SK-MEL-5 (cell line): Measurements from ENCODE around the gene C13orf46. TPM values are rescaled to one million over a fixed set of nuclear protein-coding genes. Genes with fewer than 3 reads are reported as not detected.
"Not testable (repeated sequence)": the region's sequence is repeated elsewhere in the genome, so short reads cannot be mapped to it uniquely, and the experiment has no call there.

Source experiments
- DNase-seq: peaks from one replicate; pipeline ENCODE4 v3.0.0-alpha.2; 2016; ENCODE audit warnings: low read depth, low spot score
- in situ Hi-C: cut with HindIII; loops from 2 replicates; pipeline ENCODE4 v1.10.0; 2016; ENCODE audit warnings: low sequenced_read_pairs, high pct_unique_total_duplicates, low pct_unique_long_range_greater_than_20kb
- polyA plus RNA-seq, 2 experiments: library from polyadenylated mRNA; depleted of rRNA; stranded (reverse); fragments of >200 nt; gene quantifications; 2 replicates each; pipeline ENCODE4 v1.2.3, GENCODE V29; 2015
- total RNA-seq: library from RNA; depleted of rRNA; stranded (reverse); fragments of >200 nt; shearing (Covaris generic); gene quantifications from 2 replicates; pipeline ENCODE4 v1.2.3, GENCODE V29; 2014; rRNA removed

The C13orf46 gene
- 0.08 TPM in 1 of 2 replicates, not detected in the other for total RNA-seq
- polyA plus RNA-seq (2015; cell fraction: cytosol; rRNA removed) = 0.11 and 1.3 TPM in 2 replicates
- polyA plus RNA-seq (2015; cell fraction: nucleus; rRNA removed) = 1.2 and 3.2 TPM in 2 replicates

DNA sequence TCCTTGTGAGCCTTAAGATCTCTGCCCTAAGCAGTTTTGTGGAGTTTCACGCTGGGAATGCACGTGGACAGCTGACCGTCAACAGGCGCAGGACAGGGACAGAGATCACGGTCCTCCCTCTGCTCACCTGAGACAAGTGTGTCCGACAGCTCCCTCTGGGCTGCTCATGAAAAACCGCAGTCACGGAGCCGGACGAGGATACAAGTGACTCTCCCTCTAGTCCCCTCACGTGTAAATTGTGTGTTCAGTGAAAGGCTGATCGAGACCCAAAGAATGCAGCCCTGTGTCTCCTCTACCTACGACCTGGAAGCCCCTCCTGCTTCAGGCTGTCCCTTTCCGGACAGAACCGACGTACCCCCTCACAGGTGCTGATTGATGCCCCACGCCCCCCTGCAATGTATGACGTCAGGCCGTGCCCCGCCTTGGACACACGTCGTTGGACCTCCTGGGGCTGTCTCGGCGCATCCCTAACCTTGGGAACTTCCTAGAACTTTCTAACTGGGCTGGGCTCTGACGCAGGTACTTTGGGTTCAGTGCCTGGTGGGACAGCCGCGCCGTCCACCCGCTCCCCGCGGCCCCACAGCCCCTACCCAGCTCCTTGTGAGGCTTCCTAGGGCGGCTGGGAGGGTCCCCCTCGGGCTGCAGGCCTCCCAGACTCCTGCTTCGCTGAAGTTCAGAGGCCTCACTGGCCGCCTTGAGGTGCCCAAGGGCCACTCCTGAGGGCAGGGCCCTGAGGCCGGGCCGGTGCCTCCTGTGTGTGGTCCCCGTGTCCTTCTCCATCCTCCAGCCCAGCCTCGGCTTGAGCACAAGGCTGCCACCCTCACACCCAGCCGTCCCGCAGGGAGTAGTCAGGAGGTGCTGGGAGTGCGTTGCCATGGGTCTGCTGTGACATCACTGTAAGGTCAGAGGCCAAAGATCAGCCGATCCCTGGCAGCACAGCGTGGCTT is at the start of gene C13orf46:
Gene C13orf46, minus strand, starts transcription at position 859 of the 947 bp plus-strand sequence. Its CDS starts 79 bp downstream, at position 780.
- DNase-seq = no peak
- in situ Hi-C loops = no loop called here

DNA sequence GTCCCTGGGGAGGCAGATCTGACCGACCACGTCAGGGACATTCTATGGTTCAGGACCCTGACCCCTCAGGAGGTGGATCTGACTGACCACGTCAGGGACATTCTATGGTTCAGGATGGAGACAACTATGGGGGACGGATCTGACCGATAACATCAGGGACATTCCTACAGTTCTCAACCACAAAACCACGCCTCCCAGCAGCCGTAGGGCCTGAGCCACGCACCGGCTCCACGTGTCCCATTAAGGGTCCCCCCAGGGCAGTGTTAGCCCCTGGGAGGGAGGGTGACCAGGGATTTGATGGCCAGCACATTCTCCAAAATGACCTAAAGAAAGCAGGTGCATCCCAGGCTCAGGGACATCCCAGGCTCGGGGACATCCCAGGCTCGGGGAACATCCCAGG is 49.0 kb upstream of the C13orf46 start:
- no peak for DNase-seq
- in situ Hi-C loops = no loop called here

DNA sequence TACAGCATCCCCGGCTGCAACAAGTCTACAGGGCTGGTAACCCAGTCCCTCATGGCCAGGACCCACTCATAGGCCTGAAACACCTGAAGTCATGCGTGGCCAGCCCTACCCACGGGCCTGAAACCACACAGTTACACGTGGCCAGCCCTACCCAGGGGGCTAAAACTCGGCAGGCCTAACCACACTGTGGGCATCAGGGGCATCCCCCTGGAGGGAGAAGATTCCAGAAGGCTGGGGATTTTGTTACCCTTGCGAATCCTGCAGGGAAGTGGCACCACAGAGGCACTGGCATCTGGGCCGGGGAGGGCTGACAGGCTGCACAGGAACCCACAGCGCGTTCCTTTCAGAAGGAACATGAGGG is 48.4 kb upstream of the C13orf46 start:
- DNase-seq = no peak
- in situ Hi-C loops = no loop called here

DNA sequence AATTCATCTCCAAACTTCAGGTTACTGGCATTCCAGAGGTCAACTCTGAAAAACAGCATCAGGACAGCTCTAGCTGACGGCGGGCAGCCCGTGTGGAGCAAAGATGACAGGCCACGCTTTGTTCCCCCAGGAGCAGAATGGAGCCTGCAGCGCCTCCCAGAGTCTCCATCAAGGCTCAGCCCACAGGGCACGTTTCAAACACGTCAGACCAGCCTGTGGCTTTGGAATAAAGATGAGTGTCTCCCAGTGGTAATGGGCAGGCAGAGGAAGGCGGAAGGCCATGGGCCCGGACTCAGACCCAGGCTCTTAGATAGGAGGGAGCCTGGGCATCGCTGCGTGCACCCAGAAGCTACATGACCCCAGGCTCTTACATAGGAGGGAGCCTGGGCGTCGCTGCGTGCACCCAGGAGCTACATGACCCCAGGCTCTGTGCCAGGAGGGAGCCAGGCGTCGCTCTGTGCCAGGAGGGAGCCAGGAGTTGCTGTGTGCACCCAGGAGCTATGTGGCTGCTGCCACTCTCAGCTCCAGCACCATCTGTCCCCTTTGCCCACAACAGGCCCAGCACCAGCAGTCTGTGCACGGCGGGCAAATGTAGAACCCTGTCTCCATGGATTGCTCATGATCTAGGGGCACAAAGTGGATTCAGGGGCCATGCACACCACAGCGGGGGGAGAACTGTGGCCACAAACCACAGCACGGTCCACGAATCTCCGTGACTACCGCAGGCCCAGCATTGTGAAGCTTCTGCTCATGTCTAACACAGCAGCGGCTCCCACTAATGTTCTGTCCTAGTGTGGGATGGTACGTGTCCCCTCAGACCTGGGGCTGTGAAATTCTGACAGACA is 47.8 kb upstream of the C13orf46 start:
- DNase-seq = no peak
- in situ Hi-C loops = no loop called here

DNA sequence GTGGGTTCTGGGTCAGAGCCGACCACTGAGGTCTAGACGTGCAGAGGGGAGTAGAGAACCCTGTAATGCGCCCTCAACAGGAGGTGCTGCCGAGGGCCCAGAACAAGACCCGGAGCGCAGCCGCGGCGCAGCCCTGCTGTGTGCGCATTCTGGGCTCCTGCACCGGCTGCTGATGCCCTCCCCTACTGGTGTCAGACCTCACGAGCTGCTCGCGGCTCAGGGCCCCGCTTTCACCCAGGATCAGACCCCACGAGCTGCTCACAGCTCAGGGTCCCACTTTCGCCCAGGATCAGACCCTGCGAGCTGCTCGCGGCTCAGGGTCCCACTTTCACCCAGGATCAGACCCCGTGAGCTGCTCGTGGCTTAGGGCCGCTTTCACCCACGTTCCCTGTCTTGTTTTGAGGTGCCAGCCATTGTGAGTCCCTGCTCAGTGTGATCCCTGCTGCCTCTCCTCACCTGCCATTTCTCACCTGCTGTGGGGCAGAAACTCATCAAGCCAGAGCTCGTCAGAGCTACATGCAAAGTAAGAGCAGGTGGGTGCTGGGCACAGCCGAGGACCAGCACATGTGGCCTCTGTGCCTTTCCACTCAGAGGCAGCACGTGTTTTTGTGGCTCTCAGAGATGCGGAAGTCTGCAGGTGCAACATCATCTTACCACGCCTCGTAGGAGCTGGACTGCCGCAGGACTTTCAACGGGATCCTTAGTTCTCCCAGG is 47.0 kb upstream of the C13orf46 start:
- DNase-seq = no peak
- in situ Hi-C loops = no loop called here

DNA sequence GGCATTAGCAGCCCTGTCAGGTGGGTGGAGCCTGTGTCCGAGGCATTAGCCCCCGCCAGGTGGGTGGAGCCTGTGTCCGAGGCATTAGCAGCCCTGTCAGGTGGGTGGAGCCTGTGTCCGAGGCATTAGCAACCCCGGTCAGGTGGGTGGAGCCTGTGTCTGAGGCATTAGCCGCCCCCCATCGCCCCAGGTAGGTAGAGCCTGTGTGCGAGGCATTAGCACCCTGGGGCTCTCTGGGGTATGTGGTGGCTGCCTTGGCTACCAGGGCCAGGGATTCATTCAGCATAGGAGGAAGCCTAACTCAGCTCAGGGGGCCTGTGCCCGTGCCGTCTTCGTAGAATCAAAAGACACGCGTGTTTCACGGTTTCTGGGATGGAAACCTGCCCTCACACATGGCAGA is 46.3 kb upstream of the C13orf46 start:
- DNase-seq, in situ Hi-C loops: not testable (repeated sequence)

DNA sequence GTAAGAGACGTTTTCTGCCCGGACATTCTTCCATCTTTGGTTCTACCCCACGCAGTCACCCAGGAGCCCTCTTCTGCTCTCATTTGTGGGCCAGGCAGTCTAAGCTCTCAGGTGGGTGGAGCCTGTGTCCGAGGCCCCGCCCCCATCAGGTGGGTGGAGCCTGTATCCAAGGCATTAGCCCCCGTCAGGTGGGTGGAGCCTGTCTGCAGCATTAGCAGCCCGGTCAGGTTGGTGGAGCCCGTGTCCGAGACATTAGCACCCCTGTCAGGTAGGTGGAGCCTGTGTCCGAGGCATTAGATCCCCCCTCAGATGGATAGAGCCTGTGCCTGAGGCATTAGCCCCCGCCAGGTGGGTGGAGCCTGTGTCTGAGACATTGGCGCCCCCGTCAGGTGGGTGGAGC is 45.5 kb upstream of the C13orf46 start:
- in situ Hi-C loops = no loop called here
- peak; percentile 35 for DNase-seq

DNA sequence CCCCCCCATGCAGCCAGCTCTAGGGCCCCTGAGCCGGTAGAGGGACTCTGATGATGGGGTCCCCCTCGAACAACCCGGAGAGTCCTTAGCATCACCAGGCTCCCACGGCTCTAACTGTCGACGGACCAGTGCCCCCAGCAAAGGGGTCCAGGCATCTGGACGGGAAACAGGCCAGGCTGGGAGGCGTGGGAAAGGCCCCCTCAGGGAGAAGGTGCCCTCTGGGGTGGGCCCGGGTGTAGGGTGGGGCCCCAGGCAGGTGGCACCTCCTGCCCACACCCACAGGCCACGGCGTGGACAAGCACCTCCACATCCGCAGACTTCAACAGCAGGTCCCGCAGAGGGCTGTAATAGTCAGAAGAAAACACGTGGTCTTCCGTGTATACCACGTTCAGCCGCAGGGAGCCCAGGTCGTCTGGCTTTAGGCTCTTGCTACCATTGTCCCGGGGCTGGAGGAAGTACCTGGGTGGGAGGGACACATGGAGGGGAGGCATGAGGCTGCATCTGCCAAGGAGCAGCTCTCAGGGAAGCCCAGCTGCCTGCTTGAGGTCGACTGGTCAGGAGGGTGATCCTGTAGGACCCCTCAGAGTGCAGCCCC is 44.7 kb upstream of the C13orf46 start:
- DNase-seq = no peak
- in situ Hi-C loops = no loop called here

DNA sequence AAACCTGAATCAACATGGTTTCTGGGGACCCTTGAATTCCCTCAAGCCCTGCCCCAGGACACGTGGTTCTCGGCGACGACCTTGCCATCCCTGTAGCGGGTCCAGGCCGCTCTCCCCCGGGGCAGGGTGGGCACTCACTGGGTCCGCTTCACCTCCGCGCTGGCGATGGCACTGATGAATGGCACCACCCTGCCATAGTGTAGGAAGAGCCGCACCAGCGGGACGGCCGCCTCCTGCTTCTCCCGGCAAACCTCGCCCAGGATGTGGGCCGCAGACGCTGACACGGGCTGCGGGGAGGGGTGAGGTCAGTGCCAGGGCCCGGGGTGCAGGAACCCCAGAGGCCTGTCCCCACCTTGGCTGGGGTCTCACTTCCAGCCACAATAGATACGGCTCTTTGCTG is 44.1 kb upstream of the C13orf46 start:
- in situ Hi-C loops = no loop called here
- DNase-seq = no peak

DNA sequence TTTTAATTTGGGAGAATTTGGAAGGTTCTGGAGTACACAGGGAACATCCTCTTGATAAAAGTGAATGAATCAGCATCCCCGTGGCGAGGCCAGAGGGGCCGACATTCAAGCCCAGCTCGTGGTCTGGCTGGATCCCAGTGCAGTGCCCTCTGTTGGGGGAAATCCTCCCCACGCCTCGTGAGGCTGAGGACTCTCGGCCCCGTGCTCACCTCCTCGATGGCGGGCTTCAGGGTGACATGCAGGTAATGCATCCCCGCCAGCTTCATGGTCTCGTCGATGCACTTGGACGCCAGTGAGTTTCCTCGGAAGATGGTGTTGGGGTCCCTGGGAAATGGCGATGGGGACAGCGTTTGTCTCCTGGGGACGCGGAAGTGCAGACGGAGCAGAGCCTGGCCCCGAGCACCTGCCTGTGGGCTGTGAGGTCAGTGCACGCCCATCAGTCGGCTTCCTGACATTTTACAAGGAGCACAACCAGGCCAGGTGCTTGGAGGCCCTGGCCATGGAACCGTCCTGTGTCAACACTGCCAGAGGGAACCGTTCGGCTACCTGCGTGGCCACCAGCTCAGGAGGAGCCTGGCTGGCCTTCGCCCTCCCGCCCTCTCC is 43.3 kb upstream of the C13orf46 start:
- in situ Hi-C loops = no loop called here
- peak; percentile 5 for DNase-seq

DNA sequence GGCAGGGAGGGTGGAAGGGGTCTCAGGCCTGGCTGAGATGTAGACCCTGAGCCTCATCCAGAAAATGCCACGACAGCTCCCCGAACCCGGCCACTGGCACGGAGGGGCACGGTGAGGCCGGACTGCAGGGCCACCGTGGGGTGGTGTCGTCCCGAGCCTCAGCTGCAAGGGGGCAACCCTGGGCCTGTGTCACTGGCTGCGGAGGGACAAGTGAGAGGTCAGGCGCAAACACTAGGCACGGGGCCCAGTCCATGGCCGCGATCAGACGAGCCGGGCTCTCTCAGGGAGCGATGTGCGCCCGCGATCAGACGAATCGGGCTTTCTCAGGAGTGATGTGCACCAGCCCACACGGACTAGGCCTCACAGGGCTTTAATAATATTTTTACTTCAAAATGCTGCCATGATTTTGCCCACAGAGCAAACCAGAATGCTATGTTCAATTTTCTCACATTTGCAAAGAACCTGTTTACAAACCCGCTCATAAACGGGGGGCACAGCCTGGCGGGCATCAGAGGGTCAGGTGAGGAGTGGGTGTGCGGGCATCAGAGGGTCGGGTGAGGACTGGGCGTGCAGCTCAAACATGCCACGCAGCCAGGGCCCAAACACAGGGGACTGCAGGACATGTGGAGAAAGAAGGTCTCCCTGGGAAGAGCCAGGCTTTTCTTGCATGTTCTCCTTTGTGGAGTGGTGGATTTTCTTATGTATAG is 42.6 kb upstream of the C13orf46 start:
- no peak for DNase-seq
- in situ Hi-C loops = no loop called here

DNA sequence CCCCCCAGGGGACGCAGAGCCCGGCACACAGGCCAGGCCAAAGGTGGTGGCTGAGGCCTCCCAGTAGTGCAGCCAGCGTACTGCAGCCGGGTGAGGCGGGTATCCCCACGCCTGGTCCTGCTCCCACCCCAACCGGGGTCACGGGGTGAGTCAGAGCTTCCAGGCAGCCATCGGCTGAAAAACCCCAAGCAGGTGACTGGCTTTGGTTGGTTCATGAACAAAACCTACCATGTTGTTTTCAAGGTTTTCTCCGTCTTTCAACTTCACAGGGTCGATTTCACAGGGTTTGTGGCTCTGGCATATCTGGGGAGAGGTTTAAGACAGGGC is 42.1 kb upstream of the C13orf46 start:
- no peak for DNase-seq
- in situ Hi-C loops = no loop called here

DNA sequence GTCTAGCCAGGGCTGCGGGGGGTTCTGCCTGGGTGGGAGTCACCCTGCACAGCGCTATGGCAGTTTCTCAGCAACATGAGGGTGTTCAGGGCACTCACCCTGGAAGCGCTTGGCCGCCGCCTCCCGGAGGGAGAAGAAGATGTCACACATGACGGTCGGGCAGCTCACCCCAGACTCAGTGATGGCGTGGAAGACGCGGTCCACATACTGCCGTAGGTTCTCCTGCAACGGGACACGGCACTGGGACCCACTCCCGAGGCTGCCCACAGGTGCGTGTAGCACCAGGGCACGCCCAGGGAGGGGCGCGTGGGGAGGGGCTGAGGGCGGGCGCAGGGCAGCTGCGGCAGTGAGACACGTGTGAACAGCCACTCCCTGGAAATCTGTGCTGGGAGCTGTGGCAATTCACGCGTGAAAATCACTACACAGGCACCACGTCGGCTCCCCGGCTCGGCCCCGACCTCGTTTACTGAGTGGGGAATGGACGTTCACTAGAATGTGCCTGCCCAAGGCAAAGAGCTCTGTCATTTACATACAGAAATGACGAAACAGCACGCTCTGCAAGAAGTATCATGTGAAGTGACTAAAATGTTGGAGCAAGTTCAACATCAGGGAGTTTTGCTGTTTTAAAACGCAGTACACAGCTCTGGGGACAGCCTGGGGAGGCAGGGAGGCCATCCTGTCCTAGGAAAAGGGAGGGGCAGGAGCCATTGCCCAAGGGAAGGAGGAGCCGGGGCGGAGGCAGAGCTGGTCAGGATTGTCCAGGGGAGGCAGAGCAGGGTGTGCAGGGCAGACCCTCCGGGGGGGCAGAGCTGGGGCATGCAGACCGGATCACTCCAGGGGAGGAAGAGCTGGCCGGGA is 41.5 kb upstream of the C13orf46 start:
- no peak for DNase-seq
- in situ Hi-C loops = no loop called here

DNA sequence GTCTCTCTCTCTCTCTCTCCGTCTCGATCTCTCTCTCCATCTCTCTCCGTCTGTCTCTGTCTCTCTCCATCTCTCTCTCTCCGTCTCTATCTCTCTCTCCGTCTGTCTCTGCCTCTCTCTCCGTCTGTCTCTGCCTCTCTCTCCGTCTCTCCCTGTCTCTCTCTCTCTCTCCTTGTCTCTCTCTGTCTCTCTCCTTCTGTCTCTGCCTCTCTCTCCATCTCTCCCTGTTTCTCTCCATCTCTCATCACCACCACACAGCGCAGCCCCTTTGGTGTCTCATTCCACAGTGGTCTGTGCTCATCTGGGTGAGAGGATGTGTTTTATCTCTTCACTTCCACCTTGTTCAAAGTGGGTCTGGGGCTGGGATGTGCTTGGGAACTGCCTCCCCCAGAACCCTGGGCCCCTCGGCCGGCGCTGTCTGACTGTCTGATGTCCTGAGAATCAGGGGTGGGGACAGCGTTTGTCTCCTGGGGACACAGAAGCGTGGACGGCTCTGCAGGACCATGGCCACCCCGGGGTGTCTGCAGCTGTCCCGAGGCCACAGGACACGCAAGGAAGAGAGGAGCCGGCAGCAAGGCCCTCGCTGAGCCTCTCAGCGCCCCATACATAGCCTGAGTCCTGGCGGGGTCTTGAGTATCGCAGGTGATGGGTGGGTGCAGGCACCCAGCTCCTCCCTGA is 40.2 kb upstream of the C13orf46 start:
- no peak for DNase-seq
- in situ Hi-C loops = no loop called here

DNA sequence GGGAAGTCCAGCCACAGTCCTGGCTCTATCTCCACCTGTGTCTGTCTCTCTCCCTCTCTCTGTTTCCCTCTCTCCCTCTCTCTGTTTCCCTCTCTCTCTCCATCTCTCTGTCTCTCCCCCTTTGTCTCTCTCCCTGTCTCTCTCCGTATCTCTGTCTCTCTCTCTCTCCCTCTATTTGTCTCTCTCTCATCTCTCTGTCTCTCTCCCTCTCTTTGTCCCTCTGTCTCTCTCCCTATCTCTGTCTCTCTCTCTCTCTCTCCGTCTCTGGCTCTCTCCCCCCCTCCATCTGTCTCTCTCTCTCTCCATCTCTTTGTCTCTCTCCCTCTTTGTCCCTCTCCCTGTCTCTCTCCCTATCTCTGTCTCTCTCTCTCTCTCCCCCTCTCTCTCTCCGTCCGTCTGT is 39.5 kb upstream of the C13orf46 start:
- no peak for DNase-seq
- in situ Hi-C loops = no loop called here
